HG02798 (cell line): ENCODE data around the gene PHF8.

Source experiments
- ATAC-seq: cut with Tn5 transposase; IDR thresholded peaks from one replicate; pipeline ENCODE4 v1.9.1; 2021; ENCODE audit warnings: mild to moderate bottlenecking; ENCODE audit not compliant: unreplicated experiment, poor library complexity

The PHF8 gene

DNA sequence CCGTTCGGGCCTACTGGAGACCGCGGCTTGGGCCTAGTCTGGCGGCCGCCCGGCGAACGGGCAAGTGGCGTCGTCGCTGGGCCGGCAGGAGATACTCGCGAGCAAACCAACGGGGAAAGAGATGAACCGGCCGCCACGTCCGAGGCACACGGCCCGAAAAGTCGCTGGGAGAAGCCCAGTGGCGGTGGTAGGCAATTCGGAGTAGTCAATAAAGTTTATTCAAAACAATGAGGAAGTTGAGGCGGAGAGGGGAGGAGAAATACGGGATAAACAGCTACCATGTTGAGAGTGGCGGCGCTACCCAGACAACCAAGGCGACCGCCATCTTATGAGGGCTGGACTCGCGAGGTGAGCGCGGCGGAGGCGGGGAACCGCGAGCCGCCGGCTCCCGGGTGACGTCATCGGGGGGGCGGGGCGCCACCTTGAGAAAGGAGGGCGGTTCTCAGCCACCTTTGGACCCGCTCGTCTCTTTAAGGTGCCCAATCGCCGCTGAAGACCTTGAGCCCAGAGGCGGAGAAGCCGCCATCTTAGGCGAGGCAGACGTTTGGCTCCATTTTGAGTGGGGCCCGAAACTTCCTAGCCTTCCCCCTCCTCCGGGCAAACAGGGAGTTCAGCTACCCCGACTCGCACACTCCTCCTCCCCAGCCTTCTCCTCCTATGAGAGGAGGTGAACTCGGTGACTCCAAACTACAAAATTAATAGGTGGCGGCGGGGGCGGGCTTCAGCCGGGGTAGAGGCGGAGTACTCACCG, at the start of gene PHF8:
Gene PHF8, minus strand, starts transcription at position 348 of the 751 bp plus-strand sequence. CDS start 1,745 bp downstream, outside the sequence.
- peak; percentile 86 for ATAC-seq

- ATAC-seq = no peak
Observed at GRCh38 chrX:54093571-54093970, 49.3 kb upstream of the PHF8 start.

GRCh38 chrX:54093159-54093558, 48.9 kb upstream of the PHF8 start:
- ATAC-seq = no peak

DNA sequence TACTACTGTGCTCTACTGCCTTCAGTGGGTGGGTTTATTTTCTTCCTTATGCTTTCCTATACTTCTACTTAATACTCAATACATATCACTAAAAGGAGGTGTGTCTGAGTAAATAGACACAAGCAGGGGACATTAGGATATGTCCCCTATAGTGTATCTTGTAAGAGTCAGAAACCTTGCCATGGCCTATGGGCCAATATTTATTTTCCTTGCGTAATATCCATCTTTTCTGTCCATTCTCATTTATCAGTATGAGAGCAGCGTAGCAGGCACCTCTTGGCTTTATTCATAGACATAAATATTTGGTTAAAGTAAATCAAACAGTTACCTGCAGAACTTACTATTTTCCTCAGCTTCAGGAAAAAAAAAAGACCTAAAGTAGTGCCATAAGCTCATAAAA, 46.6 kb upstream of the PHF8 start:
- ATAC-seq = no peak

DNA sequence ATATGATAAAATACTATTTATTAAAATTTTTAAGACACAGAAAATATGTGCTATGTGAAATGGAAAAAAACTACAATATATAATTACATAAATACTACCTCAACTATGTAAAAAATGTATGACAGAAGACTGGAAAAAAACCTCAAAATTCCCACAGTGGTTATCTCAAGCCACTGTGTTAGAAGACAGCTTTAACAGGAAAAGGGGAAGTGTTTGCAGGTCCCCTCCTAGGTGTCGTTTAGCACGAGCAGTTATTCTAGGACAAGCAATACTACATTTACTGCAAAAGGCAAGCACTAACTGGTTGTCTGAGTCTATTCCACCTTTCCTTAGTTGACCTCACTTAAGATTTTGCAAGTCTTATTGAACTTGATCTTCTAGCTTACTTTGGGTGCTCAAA, 44.9 kb upstream of the PHF8 start:
- no peak for ATAC-seq

GRCh38 chrX:54087661-54088060, 43.4 kb upstream of the PHF8 start:
- no peak for ATAC-seq

- ATAC-seq = no peak
Observed at GRCh38 chrX:54085666-54086065, 41.4 kb upstream of the PHF8 start.

- ATAC-seq = no peak
Observed at GRCh38 chrX:54076903-54077302, 32.6 kb upstream of the PHF8 start.

- ATAC-seq = no peak
Observed at GRCh38 chrX:54074826-54075225, 30.6 kb upstream of the PHF8 start.

DNA sequence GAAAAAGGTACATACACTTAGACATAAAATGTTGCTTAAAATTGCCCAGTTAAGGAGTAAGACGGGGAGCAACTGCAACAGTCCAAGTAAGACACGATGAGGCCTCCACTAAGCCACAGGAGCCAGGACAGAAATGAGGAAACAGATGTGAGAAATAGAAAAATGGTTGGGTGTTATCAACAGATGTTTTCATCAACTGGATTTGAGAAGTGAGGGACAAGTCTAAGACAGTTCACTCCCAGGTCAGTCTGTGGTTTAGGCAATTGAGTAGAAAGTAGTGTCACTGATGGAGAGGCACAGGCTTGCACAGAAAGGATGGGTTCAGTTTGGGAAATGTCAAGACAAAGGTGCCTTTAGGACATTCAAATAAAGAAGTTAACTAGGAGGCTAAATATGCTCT, 23.5 kb upstream of the PHF8 start:
- ATAC-seq = no peak

DNA sequence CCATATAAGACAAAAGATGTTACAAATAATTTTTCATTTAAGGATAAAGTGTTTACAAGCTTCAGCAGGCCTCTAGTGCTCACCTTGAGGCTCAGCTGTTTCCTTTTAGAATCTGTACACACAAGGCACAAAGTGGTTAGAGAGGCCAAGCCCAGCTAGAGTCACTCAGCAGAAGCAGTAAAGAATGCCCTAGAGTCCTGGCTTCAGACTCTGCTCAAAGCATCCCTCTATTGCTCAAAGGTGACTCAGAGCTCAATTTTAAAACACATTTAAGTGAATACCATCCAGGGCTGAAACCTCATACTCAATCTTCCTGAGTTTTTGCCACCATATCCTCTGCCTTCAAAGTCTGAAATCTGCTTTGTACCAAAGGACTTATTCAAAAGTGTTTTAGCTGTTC, 22.6 kb upstream of the PHF8 start:
- no peak for ATAC-seq

- ATAC-seq = no peak
Observed at GRCh38 chrX:54064564-54064963, 20.3 kb upstream of the PHF8 start.

GRCh38 chrX:54063361-54063760, 19.1 kb upstream of the PHF8 start:
- no peak for ATAC-seq

DNA sequence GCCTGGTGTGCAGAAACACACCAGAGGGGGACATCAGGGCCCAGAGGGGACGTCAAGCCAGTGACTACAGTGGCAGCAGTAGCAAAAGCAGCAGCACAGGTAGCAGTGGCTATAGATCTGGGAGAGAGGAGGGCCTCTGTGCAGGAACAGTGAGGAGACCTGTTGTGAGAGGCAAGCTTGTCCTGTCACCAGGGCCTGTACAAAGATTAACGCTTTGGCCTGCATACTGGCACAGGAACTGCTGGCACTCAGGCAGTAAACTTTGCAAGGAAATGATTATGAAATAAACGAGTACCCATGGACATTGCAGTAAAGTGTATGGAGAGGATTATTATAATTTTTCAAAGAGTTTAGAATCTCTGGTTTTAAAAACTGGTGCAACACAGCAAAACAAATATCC, 5.5 kb upstream of the PHF8 start:
- no peak for ATAC-seq

DNA sequence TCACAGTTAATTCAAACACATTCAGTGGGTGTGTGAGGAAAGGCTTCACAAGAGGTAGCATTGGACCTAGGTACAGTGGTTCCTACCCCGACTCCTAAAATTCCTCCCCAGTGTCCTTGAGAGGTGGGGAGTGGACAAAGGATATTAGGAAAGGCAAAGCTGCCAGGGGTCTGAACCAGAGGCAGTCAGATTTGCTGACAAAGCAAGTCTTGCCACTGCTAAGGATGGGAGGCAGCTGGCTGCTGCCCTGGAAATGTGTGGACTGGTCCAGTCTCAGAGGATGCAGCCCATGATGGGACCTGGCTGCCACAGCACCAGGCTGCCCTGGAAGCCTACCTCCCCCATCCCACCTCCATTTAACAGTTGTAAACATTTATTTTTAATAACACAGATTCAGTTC, 4.1 kb upstream of the PHF8 start:
- no peak for ATAC-seq

DNA sequence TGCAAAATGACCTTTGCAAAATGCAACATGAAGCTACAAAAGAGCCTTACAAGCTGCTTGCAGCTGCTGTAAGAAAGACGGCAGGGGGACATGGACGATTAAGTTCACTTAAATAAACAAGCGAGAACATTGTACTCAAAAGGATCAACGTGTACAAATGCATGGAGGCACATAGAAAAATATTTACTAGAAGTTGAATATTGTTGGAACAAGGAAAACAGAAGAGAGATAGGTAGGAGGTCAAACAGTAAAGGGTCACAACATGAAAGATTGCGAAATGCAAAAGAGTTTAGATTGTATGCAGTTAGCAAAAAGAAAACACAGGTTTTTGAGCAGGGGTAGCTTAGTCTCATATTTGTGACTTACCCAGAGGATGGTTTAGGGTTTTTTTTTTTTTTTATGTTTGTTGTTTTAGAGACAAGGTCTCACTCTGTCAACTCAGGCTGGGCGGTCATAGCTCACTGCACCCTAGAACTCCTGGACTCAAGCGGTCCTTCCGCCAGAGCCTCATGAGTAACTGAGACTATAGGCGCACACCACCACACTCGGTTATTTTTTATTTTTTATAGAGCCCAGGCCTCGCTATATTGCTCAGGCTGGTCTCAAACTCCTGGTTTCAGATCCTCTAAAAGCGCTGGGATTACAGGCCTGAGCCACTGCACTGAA, 1.4 kb upstream of the PHF8 start:
- no peak for ATAC-seq

DNA sequence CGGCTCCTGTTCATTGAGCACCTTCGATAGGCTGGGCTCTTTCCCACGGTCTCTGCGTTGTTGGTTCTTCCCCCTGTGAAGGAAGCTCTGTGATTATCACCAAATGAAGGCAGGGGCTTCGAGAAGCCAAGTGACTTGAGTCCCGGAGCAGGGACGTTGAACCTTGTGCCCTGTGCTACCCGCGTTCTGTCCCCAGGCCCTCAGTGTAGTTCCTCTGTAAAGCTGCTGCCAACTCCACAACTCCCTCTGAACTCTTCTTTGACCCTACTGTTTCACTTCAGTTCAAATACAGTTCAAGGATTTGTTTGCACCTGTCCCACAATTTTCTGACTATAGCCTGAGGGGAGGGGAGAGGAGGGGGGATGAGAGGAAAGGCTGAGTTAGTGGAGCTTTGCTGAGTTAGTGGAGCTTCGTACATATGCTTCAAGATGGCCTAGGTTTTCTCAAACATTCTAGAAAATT, 635 bp upstream of the PHF8 start:
- peak; percentile 5 for ATAC-seq

GRCh38 chrX:54043541-54044125, 640 bp downstream of the PHF8 start:
- ATAC-seq = peak; percentile 17

DNA sequence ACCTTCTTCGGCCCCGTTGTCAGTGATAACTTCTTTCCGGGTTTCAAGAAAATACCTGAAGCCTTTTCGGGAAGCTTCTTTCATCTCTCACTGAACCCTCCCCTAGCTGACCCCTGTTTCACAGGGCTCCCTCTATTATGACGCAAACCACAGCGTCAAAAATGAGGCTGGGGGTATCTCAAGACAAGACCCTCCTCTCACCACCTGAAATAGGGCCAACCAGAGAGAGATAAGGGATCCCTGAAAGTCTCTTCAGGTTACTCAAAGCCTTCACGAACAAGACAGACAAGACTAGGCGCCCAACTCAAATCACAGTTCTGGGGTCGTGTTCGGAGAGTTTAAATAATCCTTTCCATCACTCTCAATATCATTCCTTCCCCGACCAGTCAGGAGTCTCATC, 1.2 kb downstream of the PHF8 start:
- ATAC-seq = no peak

- ATAC-seq = no peak
Observed at GRCh38 chrX:54042609-54043021, 1.7 kb downstream of the PHF8 start.

DNA sequence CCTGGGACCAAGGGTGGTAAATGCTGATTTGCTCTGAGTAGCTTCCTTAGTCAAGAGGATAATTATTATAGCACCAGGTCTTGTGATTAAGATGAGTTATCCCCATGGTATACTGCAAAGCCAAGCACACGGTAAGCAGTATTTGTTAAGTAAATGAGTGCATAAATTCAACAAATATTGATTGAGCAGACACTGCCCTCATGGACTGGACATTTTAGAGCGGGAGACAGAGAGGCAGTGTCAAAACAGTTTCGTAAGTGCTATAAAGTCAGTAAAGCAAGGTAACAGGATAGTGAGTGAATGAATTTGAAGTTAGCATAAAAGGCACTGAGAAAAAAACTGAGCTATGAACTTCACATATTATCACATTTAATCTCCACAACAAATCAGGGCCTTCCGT, 13.9 kb downstream of the PHF8 start:
- no peak for ATAC-seq
